ENCODE data around the gene GSDME. TPM values are rescaled to one million over a fixed set of nuclear protein-coding genes. Genes with fewer than 3 reads are reported as not detected.

The GSDME gene
- total and polyA plus RNA-seq, 2 of the 4 experiments (the other 2 are of a cell fraction), result 75.2 to 78.7 TPM

DNA sequence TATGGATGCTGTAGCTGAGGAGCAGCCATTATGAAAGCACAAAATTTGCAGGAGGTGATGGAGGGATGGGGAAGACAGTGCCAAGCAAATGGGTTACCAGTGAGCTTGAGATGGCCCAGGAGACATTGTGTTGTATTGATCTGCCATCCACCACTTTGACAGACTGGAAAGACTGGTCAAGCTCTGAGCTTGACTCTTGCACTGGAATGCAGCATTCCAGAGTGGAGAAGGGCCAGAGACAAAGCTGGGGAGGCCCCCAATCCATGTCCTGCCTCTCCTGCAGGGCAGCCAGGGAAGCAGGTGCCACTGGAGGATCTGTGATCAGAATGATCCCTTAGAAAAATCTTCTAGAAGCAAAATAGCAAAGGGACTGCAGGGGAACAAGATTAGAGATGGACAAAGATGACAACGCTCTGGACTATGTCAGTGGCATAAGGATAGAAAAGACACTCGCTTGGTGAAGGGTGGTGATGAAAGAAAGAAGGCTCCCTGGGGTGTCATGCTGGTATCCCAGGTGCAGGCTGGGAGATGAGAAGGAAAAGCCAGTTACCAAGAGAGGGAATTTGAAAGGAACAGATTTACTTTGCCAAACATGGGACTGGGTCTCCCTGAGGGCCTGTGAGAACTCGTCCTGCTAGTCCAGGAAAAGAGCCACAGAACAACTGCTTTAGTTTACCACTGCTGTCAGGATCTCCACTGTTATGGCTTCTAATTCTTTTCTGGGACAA, 5.0 kb downstream of the GSDME start:
- in situ Hi-C loops (cut with MboI; ENCODE audit: low sequenced_read_pairs) (no loop called here), dilution Hi-C loops (cut with HindIII; ENCODE audit: low sequenced_read_pairs, unreplicated experiment) (no loop called here), intact Hi-C loops (cut with micrococcal nuclease) (no loop called here)
- Histone ChIP-seq H3K18ac (ENCODE audit: low read depth, low read length) (peak overlapping the region; percentile 89; the same call in 1 of the 2 replicates), H4K20me1 (ENCODE audit: insufficient read depth, low read length) (no peaks in the 10 kb centered on the region), H2AK5ac (ENCODE audit: low read depth, low read length) (peak overlapping the region; percentile 87), H2BK120ac (ENCODE audit: low read depth, low read length) (peak overlapping the region; percentile 90), H3K4ac (ENCODE audit: low read depth, low read length) (peak overlapping the region; percentile 89), H4K8ac (ENCODE audit: low read depth in 2 of 2, low read length in 2 of 2) (peak overlapping the region; percentile 62 to 65), H2AK9ac (replicated peaks; ENCODE audit: low read depth, low read length, poor library complexity) (peak overlapping the region; percentile 61), H3K79me1 (ENCODE audit: low read depth in 1 of 2, low read length in 2 of 2) (peaks cover 45 to 75% of the 10 kb centered on the region in 2 experiments), H3K4me1 (ENCODE audit: control insufficient read depth, insufficient read depth, low read length) (peaks cover 24% of the 10 kb centered on the region), H3K27me3 (ENCODE audit: control insufficient read depth, insufficient read depth, low read length) (no peaks in the 10 kb centered on the region), H2BK20ac (ENCODE audit: low read depth, low read length) (peak overlapping the region; percentile 79), H3K4me3 (ENCODE audit: insufficient read depth, low read depth, low read length) (no peak overlapping the region), H3K14ac (replicated peaks; ENCODE audit: low read depth, low read length) (peak overlapping the region; percentile 94), H3K9me1 (ENCODE audit: insufficient read depth, low read length) (peaks cover 23% of the 10 kb centered on the region), H2BK5ac (ENCODE audit: low read depth, low read length, poor library complexity, severe bottlenecking) (peak overlapping the region; percentile 72), H2AFZ (replicated peaks; ENCODE audit: low read length, poor library complexity) (peak overlapping the region; percentile 9), H3K4me2 (ENCODE audit: low read depth, low read length) (peak overlapping the region; percentile 29; the same call in 1 of the 2 replicates), H4K91ac (ENCODE audit: insufficient read depth, low read depth, low read length) (peak overlapping the region; percentile 88), H3K56ac (ENCODE audit: extremely low read depth, insufficient read depth, low read length) (peak overlapping the region; percentile 39), H4K5ac (ENCODE audit: low read depth, low read length) (peak overlapping the region; percentile 70; the same call in 1 of the 2 replicates), H3K9me3 (ENCODE audit: control insufficient read depth, insufficient read depth, low read length) (no peaks in the 10 kb centered on the region), H3K9ac (ENCODE audit: low read depth, low read length) (peak overlapping the region; percentile 46; the same call in 1 of the 2 replicates), H3K27ac (ENCODE audit: insufficient read depth, low read length) (peak overlapping the region; percentile 60; the same call in 1 of the 2 replicates), H2BK15ac (ENCODE audit: low read depth, low read length) (peak overlapping the region; percentile 89), H3K23ac (ENCODE audit: low read depth, low read length) (peak overlapping the region; percentile 78; the same call in 1 of the 2 replicates), H3K36me3 (ENCODE audit: control insufficient read depth, insufficient read depth, low read length) (peaks cover 6% of the 10 kb centered on the region)
- DNase-seq, result no peak
- CTCF ChIA-PET, result interaction anchor here (0.7 kb wide), 1 partner anchor 21 kb away, joined by 8 read pairs; no protein-coding TSS in a partner anchor
- WGBS, 2 experiments (ENCODE audit: extremely low coverage in 2 of 2, insufficient read length in 1 of 2), result 100% methylated on average over 3 of the region's 3 CpGs; no CpG with 5 or more reads in 1 of the 2 experiments
- ATAC-seq (ENCODE audit: low read depth), result no peak
- no TSS peak for BruUV-seq (replicated peaks)
- POLR2A ChIA-PET (ENCODE audit: unreplicated experiment), result interaction anchor here (0.5 to 1.7 kb wide), 2 partner anchors 10 to 373 kb away, joined by 4 read pairs; no protein-coding TSS in a partner anchor
- TF ChIP-seq MAFK (IDR thresholded peaks at IDR 0.05; ENCODE audit: low read depth, low read length) (no peak), SMC3 (IDR thresholded peaks at IDR 0.05; ENCODE audit: low read depth, low read length) (no peak), MAZ (IDR thresholded peaks at IDR 0.05; ENCODE audit: borderline replicate concordance, low read depth, low read length) (no peak), BHLHE40 (IDR thresholded peaks at IDR 0.05; ENCODE audit: low read depth, low read length) (no peak), POLR2A (IDR thresholded peaks at IDR 0.05; ENCODE audit: low read depth, low read length) (no peak), FOS (IDR thresholded peaks at IDR 0.05; ENCODE audit: low read depth, low read length) (no peak), CHD1 (IDR thresholded peaks at IDR 0.05; ENCODE audit: low read depth, low read length) (no peak), MXI1 (IDR thresholded peaks at IDR 0.05; ENCODE audit: borderline replicate concordance, low read depth, low read length) (no peak), RFX5 (IDR thresholded peaks at IDR 0.05; ENCODE audit: low read depth, low read length) (no peak), NFE2L2 (IDR thresholded peaks at IDR 0.05; ENCODE audit: low read depth, low read length) (no peak), CEBPB (IDR thresholded peaks at IDR 0.05; ENCODE audit: low read depth, low read length) (no peak)
- TF ChIP-seq, protein P1, sequence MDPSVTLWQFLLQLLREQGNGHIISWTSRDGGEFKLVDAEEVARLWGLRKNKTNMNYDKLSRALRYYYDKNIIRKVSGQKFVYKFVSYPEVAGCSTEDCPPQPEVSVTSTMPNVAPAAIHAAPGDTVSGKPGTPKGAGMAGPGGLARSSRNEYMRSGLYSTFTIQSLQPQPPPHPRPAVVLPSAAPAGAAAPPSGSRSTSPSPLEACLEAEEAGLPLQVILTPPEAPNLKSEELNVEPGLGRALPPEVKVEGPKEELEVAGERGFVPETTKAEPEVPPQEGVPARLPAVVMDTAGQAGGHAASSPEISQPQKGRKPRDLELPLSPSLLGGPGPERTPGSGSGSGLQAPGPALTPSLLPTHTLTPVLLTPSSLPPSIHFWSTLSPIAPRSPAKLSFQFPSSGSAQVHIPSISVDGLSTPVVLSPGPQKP (IDR thresholded peaks at IDR 0.05; ENCODE audit: borderline replicate concordance, low read depth, low read length), result no peak
- TF ChIP-seq, protein P2, sequence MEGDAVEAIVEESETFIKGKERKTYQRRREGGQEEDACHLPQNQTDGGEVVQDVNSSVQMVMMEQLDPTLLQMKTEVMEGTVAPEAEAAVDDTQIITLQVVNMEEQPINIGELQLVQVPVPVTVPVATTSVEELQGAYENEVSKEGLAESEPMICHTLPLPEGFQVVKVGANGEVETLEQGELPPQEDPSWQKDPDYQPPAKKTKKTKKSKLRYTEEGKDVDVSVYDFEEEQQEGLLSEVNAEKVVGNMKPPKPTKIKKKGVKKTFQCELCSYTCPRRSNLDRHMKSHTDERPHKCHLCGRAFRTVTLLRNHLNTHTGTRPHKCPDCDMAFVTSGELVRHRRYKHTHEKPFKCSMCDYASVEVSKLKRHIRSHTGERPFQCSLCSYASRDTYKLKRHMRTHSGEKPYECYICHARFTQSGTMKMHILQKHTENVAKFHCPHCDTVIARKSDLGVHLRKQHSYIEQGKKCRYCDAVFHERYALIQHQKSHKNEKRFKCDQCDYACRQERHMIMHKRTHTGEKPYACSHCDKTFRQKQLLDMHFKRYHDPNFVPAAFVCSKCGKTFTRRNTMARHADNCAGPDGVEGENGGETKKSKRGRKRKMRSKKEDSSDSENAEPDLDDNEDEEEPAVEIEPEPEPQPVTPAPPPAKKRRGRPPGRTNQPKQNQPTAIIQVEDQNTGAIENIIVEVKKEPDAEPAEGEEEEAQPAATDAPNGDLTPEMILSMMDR (conservative IDR thresholded peaks at IDR 0.05; ENCODE audit: low read depth, low read length), result no peak
- TF ChIP-seq, protein P3, sequence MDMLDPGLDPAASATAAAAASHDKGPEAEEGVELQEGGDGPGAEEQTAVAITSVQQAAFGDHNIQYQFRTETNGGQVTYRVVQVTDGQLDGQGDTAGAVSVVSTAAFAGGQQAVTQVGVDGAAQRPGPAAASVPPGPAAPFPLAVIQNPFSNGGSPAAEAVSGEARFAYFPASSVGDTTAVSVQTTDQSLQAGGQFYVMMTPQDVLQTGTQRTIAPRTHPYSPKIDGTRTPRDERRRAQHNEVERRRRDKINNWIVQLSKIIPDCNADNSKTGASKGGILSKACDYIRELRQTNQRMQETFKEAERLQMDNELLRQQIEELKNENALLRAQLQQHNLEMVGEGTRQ (IDR thresholded peaks at IDR 0.05; ENCODE audit: low read depth, low read length), result no peak
